ENCODE measurements around the gene DPEP2. TPM values are rescaled to one million over a fixed set of nuclear protein-coding genes. Genes with fewer than 3 reads are reported as not detected.

The DPEP2 gene
- total RNA-seq, 1 experiment from 2014 or later: not detected

GRCh38 chr16:67993207-67994039 is 5.9 kb downstream of the DPEP2 start:
- Histone ChIP-seq H3K36me3 (no peaks in the 10 kb centered on the region), H3K4me3 (peak overlapping the region; percentile 50), H3K4me1 (no peaks in the 10 kb centered on the region), H3K9me3 (replicated peaks) (no peaks in the 10 kb centered on the region), H3K27ac (no peak overlapping the region), H3K27me3 (no peaks in the 10 kb centered on the region)
- DNase-seq: peak; percentile 70 to 77

- H3K27ac ChIP-seq: no peak overlapping the region
- H3K36me3 ChIP-seq: no peaks in the 10 kb centered on the region
- DNase-seq: no peak
- H3K9me3 ChIP-seq (replicated peaks): no peaks in the 10 kb centered on the region
- H3K4me3 ChIP-seq: no peak overlapping the region
- no peaks in the 10 kb centered on the region for H3K4me1 ChIP-seq
- H3K27me3 ChIP-seq: no peaks in the 10 kb centered on the region
Observed at GRCh38 chr16:67992661-67993206, 6.5 kb downstream of the DPEP2 start.

GRCh38 chr16:67990018-67990386 is 9.3 kb downstream of the DPEP2 start:
- Histone ChIP-seq H3K4me3 (no peak overlapping the region), H3K27me3 (no peaks in the 10 kb centered on the region), H3K27ac (no peak overlapping the region), H3K36me3 (no peaks in the 10 kb centered on the region), H3K4me1 (no peaks in the 10 kb centered on the region), H3K9me3 (replicated peaks) (no peaks in the 10 kb centered on the region)
- no peak for DNase-seq

GRCh38 chr16:67989322-67990017 is 9.8 kb downstream of the DPEP2 start:
- DNase-seq: no peak
- H3K4me1 ChIP-seq: no peaks in the 10 kb centered on the region
- H3K4me3 ChIP-seq: no peak overlapping the region
- no peaks in the 10 kb centered on the region for H3K36me3 ChIP-seq
- no peak overlapping the region for H3K27ac ChIP-seq
- no peaks in the 10 kb centered on the region for H3K27me3 ChIP-seq
- H3K9me3 ChIP-seq (replicated peaks): no peaks in the 10 kb centered on the region

GRCh38 chr16:67988675-67989074 is 10.6 kb downstream of the DPEP2 start:
- no peak for DNase-seq
- no peaks in the 10 kb centered on the region for H3K36me3 ChIP-seq
- H3K9me3 ChIP-seq (replicated peaks): no peaks in the 10 kb centered on the region
- no peak overlapping the region for H3K27ac ChIP-seq
- H3K27me3 ChIP-seq: no peaks in the 10 kb centered on the region
- H3K4me3 ChIP-seq: no peak overlapping the region
- no peaks in the 10 kb centered on the region for H3K4me1 ChIP-seq

GRCh38 chr16:67987460-67988160 is 11.7 kb downstream of the DPEP2 start:
- Histone ChIP-seq H3K27me3 (no peaks in the 10 kb centered on the region), H3K36me3 (no peaks in the 10 kb centered on the region), H3K4me3 (no peak overlapping the region), H3K9me3 (replicated peaks) (no peaks in the 10 kb centered on the region), H3K4me1 (no peaks in the 10 kb centered on the region), H3K27ac (no peak overlapping the region)
- no peak for DNase-seq

- H3K36me3 ChIP-seq: no peaks in the 10 kb centered on the region
- no peak overlapping the region for H3K4me3 ChIP-seq
- no peaks in the 10 kb centered on the region for H3K27me3 ChIP-seq
- no peak for DNase-seq
- no peak overlapping the region for H3K27ac ChIP-seq
- no peaks in the 10 kb centered on the region for H3K4me1 ChIP-seq
- no peaks in the 10 kb centered on the region for H3K9me3 ChIP-seq (replicated peaks)
Observed at GRCh38 chr16:67986949-67987348, 12.3 kb downstream of the DPEP2 start.

- Histone ChIP-seq H3K9me3 (replicated peaks) (no peaks in the 10 kb centered on the region), H3K4me3 (no peak overlapping the region), H3K36me3 (no peaks in the 10 kb centered on the region), H3K4me1 (no peaks in the 10 kb centered on the region), H3K27ac (no peak overlapping the region), H3K27me3 (no peaks in the 10 kb centered on the region)
- DNase-seq: no peak
Observed at GRCh38 chr16:67982011-67982696, 17.1 kb downstream of the DPEP2 start.

- H3K4me3 ChIP-seq: no peak within 1 kb of the TSS
- no peaks in the 10 kb centered on the region for H3K36me3 ChIP-seq
- H3K9me3 ChIP-seq (replicated peaks): no peaks in the 10 kb centered on the region
- H3K27ac ChIP-seq: no peak within 1 kb of the TSS
- no peak for DNase-seq
- H3K27me3 ChIP-seq: no peaks in the 10 kb centered on the region
- H3K4me1 ChIP-seq: no peaks in the 10 kb centered on the region
Observed at GRCh38 chr16:67979955-67980678, 19.2 kb downstream of the DPEP2 start, which contains the start of gene DPEP3. Gene DPEP3 (minus strand): TSS chr16:67980499. CDS start chr16:67980380, 119 bp downstream.

- Histone ChIP-seq H3K4me1 (no peaks in the 10 kb centered on the region), H3K9me3 (replicated peaks) (no peaks in the 10 kb centered on the region), H3K27me3 (no peaks in the 10 kb centered on the region), H3K36me3 (no peaks in the 10 kb centered on the region), H3K4me3 (no peak overlapping the region), H3K27ac (no peak overlapping the region)
- no peak for DNase-seq
Observed at GRCh38 chr16:67977469-67978227, 21.6 kb downstream of the DPEP2 start.

GRCh38 chr16:67977005-67977404 is 22.3 kb downstream of the DPEP2 start:
- Histone ChIP-seq H3K4me1 (no peaks in the 10 kb centered on the region), H3K9me3 (replicated peaks) (no peaks in the 10 kb centered on the region), H3K27ac (no peak overlapping the region), H3K4me3 (no peak overlapping the region), H3K36me3 (no peaks in the 10 kb centered on the region), H3K27me3 (no peaks in the 10 kb centered on the region)
- DNase-seq: no peak

- H3K4me3 ChIP-seq: no peak overlapping the region
- DNase-seq: no peak
- no peak overlapping the region for H3K27ac ChIP-seq
- H3K4me1 ChIP-seq: no peaks in the 10 kb centered on the region
- H3K36me3 ChIP-seq: no peaks in the 10 kb centered on the region
- no peaks in the 10 kb centered on the region for H3K27me3 ChIP-seq
- H3K9me3 ChIP-seq (replicated peaks): no peaks in the 10 kb centered on the region
Observed at GRCh38 chr16:67976205-67976604, 23.1 kb downstream of the DPEP2 start.

GRCh38 chr16:67975321-67976105 is 23.8 kb downstream of the DPEP2 start:
- H3K27ac ChIP-seq: no peak overlapping the region
- H3K4me3 ChIP-seq: no peak overlapping the region
- no peak for DNase-seq
- no peaks in the 10 kb centered on the region for H3K27me3 ChIP-seq
- no peaks in the 10 kb centered on the region for H3K36me3 ChIP-seq
- H3K4me1 ChIP-seq: no peaks in the 10 kb centered on the region
- H3K9me3 ChIP-seq (replicated peaks): no peaks in the 10 kb centered on the region
